Skin epidermis (tissue), 12 donors: ENCODE data around the gene FAT2.

Experiments used
- H3K27ac ChIP-seq, 21 experiments: fragments of 200-600 bp; sonication (generic) in 11 of 21; one replicate each; pipeline ENCODE4 v1.5.0; 2020; ENCODE audit warnings: mild to moderate bottlenecking in 3 of 21, inconsistent platforms in 2 of 21, moderate library complexity in 2 of 21
- H3K4me3 ChIP-seq, 7 experiments: fragments of 200-600 bp; sonication (generic) in 2 of 7; one replicate each; pipeline ENCODE4 v1.5.0; 2020; ENCODE audit warnings: inconsistent platforms in 2 of 7, mild to moderate bottlenecking in 2 of 7, moderate library complexity in 1 of 7

Gene FAT2

DNA sequence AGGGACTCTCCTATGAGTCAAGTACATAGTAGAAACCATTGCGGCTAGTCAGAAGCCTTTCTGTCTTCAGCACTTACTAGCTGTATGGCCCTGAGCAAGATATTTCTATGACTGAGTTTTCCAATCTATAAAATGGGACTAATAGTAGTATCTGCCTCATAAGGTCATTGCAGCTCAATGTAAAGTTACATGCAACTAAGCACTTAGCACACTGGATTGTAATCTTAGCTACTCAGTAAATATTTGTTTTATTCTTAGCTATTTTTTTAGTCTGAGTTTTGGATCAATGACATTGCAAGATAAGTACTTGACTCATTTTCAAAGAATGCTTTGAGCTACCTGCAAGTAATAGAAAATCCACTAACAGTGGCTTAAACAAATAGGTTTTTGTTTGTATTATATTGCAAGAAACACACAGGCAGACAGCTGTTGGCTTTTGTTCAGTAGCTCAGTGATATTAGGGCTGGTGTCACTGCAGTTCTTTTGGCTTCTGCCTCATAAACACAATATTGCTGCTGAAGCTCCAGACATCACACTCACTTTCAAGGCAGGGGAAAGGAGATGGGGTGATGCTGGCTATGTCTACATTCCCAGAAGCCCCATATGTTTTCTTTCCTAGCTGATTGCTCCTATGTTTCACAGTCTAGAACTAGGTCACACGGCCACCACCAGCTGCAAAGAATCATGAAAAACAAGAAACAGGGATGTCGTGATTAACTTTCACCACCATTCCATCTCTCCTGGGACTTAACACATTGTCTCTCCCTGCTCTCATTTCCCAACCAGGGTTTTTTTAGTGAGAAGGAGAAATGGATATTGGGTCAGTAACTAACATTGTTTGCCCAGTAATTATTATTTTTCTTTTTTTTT, 26.9 kb upstream of the FAT2 start:
- Histone ChIP-seq H3K4me3 (no peak overlapping the region), H3K27ac (peak overlapping the region in 3 of 21 experiments; percentile 47 to 78 (median 70))

- H3K27ac ChIP-seq, result peak overlapping the region in 5 of 21 experiments; percentile 28 to 78 (median 49)
Measured at GRCh38 chr5:151617383-151617840, 26.3 kb upstream of the FAT2 start.

DNA sequence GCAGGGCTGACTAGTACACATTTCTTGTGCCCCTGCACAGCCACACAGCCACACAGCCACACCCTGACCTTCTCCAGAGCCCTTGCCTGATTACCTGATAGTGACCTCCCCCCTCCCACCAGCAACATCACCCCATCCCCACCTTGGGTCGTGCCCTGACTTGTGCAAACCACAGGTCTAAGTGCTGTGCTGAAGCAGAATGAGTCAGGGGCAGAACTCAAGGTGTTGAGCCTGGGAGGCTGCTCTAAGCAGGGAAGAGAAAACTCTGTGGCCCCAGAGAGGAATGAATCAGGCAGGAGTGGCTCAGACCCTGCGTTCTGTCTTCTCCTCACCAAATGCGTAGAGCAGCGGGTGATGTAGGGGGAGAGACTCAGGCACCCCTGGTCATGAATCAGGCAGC, 24.3 kb upstream of the FAT2 start:
- Histone ChIP-seq H3K27ac (peak overlapping the region in 13 of 21 experiments; percentile 5 to 78 (median 60)), H3K4me3 (no peak overlapping the region)

More at GRCh38 chr5:151617383-151617840, 26.3 kb upstream of the FAT2 start:
- no peak overlapping the region for H3K4me3 ChIP-seq

DNA sequence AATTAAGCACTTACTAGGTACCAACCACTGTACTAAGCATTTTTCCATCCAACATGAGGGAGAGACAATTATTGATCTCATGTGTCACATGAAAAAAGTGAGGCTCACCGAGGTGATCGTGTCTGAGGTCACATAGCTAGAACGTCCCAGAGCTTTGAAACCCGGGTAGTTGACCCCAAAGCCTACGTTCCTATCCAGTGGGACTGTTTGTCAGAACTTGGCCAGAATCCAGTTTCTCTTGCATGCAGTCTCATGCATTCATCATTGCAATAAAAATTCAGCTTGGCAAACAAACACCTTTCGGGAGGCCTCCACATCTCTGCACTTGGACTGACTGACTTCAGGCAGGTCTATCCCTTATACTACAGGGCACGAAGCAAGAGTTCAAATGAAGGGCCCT, 23.4 kb upstream of the FAT2 start:
- Histone ChIP-seq H3K4me3 (no peak overlapping the region), H3K27ac (peak overlapping the region in 13 of 21 experiments; percentile 19 to 78 (median 54))

- Histone ChIP-seq H3K27ac (peak overlapping the region in 11 of 21 experiments; percentile 7 to 74 (median 53)), H3K4me3 (no peak overlapping the region)
Measured at GRCh38 chr5:151612689-151613427, 21.7 kb upstream of the FAT2 start.

- Histone ChIP-seq H3K4me3 (no peak overlapping the region), H3K27ac (no peak overlapping the region)
Measured at GRCh38 chr5:151611127-151611775, 20.1 kb upstream of the FAT2 start.

- H3K27ac ChIP-seq, result no peak overlapping the region
- H3K4me3 ChIP-seq, result no peak overlapping the region
Measured at GRCh38 chr5:151608522-151608921, 17.4 kb upstream of the FAT2 start.

GRCh38 chr5:151607304-151607703, 16.2 kb upstream of the FAT2 start:
- Histone ChIP-seq H3K4me3 (no peak overlapping the region), H3K27ac (no peak overlapping the region)

GRCh38 chr5:151605559-151605958, 14.4 kb upstream of the FAT2 start:
- no peak overlapping the region for H3K4me3 ChIP-seq

GRCh38 chr5:151602806-151603205, 11.7 kb upstream of the FAT2 start:
- Histone ChIP-seq H3K27ac (no peak overlapping the region), H3K4me3 (no peak overlapping the region)

More at GRCh38 chr5:151605559-151605958, 14.4 kb upstream of the FAT2 start:
- H3K27ac ChIP-seq, result no peak overlapping the region

- H3K27ac ChIP-seq, result no peak overlapping the region
- H3K4me3 ChIP-seq, result no peak overlapping the region
Measured at GRCh38 chr5:151601391-151601790, 10.3 kb upstream of the FAT2 start.

GRCh38 chr5:151600069-151600665, 9.0 kb upstream of the FAT2 start:
- Histone ChIP-seq H3K4me3 (no peak overlapping the region), H3K27ac (no peak overlapping the region)

GRCh38 chr5:151598984-151599383, 7.9 kb upstream of the FAT2 start:
- H3K27ac ChIP-seq, result peak overlapping the region in 6 of 21 experiments; percentile 18 to 44 (median 24)
- no peak overlapping the region for H3K4me3 ChIP-seq

GRCh38 chr5:151598549-151598948, 7.4 kb upstream of the FAT2 start:
- Histone ChIP-seq H3K27ac (peak overlapping the region in 3 of 21 experiments; percentile 17 to 36 (median 18)), H3K4me3 (no peak overlapping the region)

GRCh38 chr5:151597749-151598148, 6.6 kb upstream of the FAT2 start:
- H3K4me3 ChIP-seq, result no peak overlapping the region
- H3K27ac ChIP-seq, result no peak overlapping the region

- Histone ChIP-seq H3K4me3 (no peak overlapping the region), H3K27ac (peak overlapping the region in 3 of 21 experiments; percentile 29 to 55 (median 41))
Measured at GRCh38 chr5:151596828-151597539, 5.9 kb upstream of the FAT2 start.

DNA sequence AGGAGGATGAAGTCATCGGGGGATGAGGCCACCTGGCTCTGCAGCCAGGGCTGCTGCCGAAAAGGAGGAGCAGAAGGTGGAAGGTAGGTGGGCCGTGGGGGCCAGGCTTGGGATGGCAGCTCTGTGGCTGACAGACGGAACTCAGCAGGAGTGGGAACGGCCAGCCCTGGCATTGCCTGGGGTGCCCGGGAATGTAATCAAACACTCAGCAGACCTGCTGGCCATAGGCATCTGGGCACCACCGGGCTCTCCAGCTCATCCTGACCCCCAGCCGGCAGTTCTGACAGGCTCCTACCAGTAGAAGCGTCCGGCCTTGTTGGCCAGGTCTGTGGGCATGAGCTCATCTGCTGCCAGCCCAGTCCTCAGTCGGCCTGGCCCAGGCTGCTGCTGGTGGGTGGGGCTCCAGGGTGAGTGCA, 4.3 kb upstream of the FAT2 start:
- no peak overlapping the region for H3K4me3 ChIP-seq
- no peak overlapping the region for H3K27ac ChIP-seq

DNA sequence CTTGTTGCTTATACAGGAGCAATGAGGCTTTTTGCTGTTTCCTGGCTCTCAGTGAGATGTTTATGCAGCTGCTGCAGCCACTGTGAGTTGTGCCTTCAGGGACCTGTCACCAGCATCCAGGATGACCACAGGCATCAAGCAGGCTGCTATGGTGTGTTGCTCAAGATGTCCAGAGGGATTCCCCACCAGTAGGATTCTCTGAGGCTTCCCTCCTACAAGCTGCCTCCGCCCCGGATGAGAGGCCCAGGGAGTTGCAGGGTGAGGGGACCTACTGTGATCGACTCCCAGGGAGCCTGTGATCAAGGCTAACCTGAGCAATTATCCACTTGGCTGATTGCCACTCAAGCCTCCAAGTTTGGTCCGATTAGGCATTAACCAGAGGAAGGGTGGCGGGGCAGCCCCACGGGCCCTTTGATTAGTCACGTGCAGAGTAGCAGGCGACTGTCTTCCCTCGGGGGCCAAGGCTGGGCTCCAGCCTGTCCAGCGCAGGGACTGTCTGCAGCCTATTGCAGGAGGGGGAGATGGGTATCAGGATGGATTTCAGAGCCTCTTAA, 1.8 kb upstream of the FAT2 start:
- Histone ChIP-seq H3K27ac (no peak overlapping the region), H3K4me3 (no peak overlapping the region)
